ENCODE measurements around the gene TRPM1. TPM values are rescaled to one million over a fixed set of nuclear protein-coding genes. Genes with fewer than 3 reads are reported as not detected.

The TRPM1 gene
- total and polyA plus RNA-seq, 9 of the 15 experiments (the other 6 are each of a cell fraction or from before 2014, with no cell fraction given) = 0.01 to 0.06 (median 0.03) TPM; not detected in 5

- no TSS peak for BruUV-seq (replicated peaks)
- peak; percentile 37 for FAIRE-seq
- no peak for DNase-seq (ENCODE audit: extremely low read depth in 1 of 4, low spot score in 3 of 4)
- H3K4me3 ChIP-seq = no peak overlapping the region
- no peaks in the 10 kb centered on the region for H3K79me2 ChIP-seq (ENCODE audit: control insufficient read depth, insufficient read depth, low read length)
- 5% methylated on average over 19 of the region's 19 CpGs for WGBS (ENCODE audit: insufficient coverage, low coverage, missing lambda C conversion rate)
- intact Hi-C loops (cut with micrococcal nuclease) (no loop called here), in situ Hi-C loops (cut with MboI) (no loop called here)
- CTCF ChIA-PET (ENCODE audit: low intra/inter-chr PET ratio) = no interaction called here
- ATAC-seq = peak; percentile 57
- peaks cover 31 to 46% of the 10 kb centered on the region in 2 experiments; a peak in 4 of 5 replicates for H3K27me3 ChIP-seq (ENCODE audit: control insufficient read depth in 2 of 2, insufficient read depth in 2 of 2, low read length in 2 of 2)
- no peak overlapping the region for H2AFZ ChIP-seq (ENCODE audit: low read depth, low read length)
- no peak overlapping the region for H3K27ac ChIP-seq (ENCODE audit: extremely low read depth, low read depth, low read length)
- POLR2A ChIA-PET = interaction anchor here (0.5 kb wide), 1 partner anchor 133 kb away, joined by 3 read pairs; no protein-coding TSS in a partner anchor
- no peaks in the 10 kb centered on the region for H3K9me3 ChIP-seq (replicated peaks; ENCODE audit: control insufficient read depth, insufficient read depth, low read depth, low read length)
- no peak overlapping the region for H3K9ac ChIP-seq (ENCODE audit: insufficient read depth in 1 of 2, low read depth in 2 of 2, low read length in 2 of 2)
- H3K36me3 ChIP-seq (ENCODE audit: control insufficient read depth, insufficient read depth, low read length) = no peaks in the 10 kb centered on the region
- H3K4me1 ChIP-seq (replicated peaks in 1 of 2; ENCODE audit: control insufficient read depth in 2 of 2, insufficient read depth in 2 of 2, low read length in 2 of 2) = no peaks in the 10 kb centered on the region
- H3K9me1 ChIP-seq (ENCODE audit: control insufficient read depth, insufficient read depth, low read length) = no peaks in the 10 kb centered on the region
- no peak overlapping the region for H3K4me2 ChIP-seq (ENCODE audit: insufficient read depth, low read length)
- no peaks in the 10 kb centered on the region; the same call in 1 of the 2 replicates for H4K20me1 ChIP-seq (replicated peaks; ENCODE audit: control insufficient read depth, insufficient read depth, low read length)
- TF ChIP-seq ZNF398 (CRISPR knock-in tag; IDR thresholded peaks at IDR 0.05) = no peak
- no peak for TF ChIP-seq KLF16 (IDR thresholded peaks at IDR 0.05)
- no peak for TF ChIP-seq HNRNPLL (IDR thresholded peaks at IDR 0.05; ENCODE audit: low read depth, low read length, poor library complexity, severe bottlenecking)
- no peak for TF ChIP-seq FUS (optimal IDR thresholded peaks at IDR 0.05; ENCODE audit: low read depth, low read length)
- TF ChIP-seq POLR2A (conservative IDR thresholded peaks at IDR 0.05) = no peak
- TF ChIP-seq STAT5B (CRISPR knock-in tag; IDR thresholded peaks at IDR 0.05) = no peak
- TF ChIP-seq BRF1 (IDR thresholded peaks at IDR 0.05; ENCODE audit: borderline replicate concordance, extremely low read depth, insufficient read length) = no peak
- no peak for TF ChIP-seq ZNF280B (CRISPR knock-in tag; IDR thresholded peaks at IDR 0.05)
- no peak for TF ChIP-seq CBX3 (IDR thresholded peaks at IDR 0.05; ENCODE audit: borderline replicate concordance in 1 of 2, low read length in 2 of 2)
- TF ChIP-seq ZNF511 (CRISPR knock-in tag; IDR thresholded peaks at IDR 0.05) = no peak
- TF ChIP-seq FOXA1 (IDR thresholded peaks at IDR 0.05; ENCODE audit: borderline replicate concordance) = no peak
- TF ChIP-seq RCOR1 (IDR thresholded peaks at IDR 0.05; ENCODE audit: borderline replicate concordance in 1 of 2, low read depth in 2 of 2, low read length in 2 of 2) = no peak
- TF ChIP-seq RFX5 (IDR thresholded peaks at IDR 0.05; ENCODE audit: low read depth, low read length) = no peak
- TF ChIP-seq ZNF324 (CRISPR knock-in tag; IDR thresholded peaks at IDR 0.05) = no peak
- TF ChIP-seq HBP1 (CRISPR knock-in tag; IDR thresholded peaks at IDR 0.05) = no peak
- TF ChIP-seq ZNF699 (CRISPR knock-in tag; IDR thresholded peaks at IDR 0.05; ENCODE audit: insufficient replicate concordance) = no peak
- TF ChIP-seq CREM (IDR thresholded peaks at IDR 0.05; ENCODE audit: low read depth) = no peak
Measured at GRCh38 chr15:31046759-31047359, 54.7 kb downstream of the TRPM1 start.
